NCI-H524 treated with DMSO at 0.1 percent for 48 hours (cell line): ENCODE results near the gene MAD1L1.

Source experiments
- DNase-seq: peaks from one replicate; lab custom pipeline; 2025; lab: John Stamatoyannopoulos, UW

The MAD1L1 gene

GRCh38 chr7:2258661-2259365 lies 26.1 kb upstream of the MAD1L1 start:
- DNase-seq = no peak

GRCh38 chr7:2257651-2258050 lies 24.9 kb upstream of the MAD1L1 start:
- no peak for DNase-seq

GRCh38 chr7:2257046-2257551 lies 24.4 kb upstream of the MAD1L1 start:
- DNase-seq = no peak

GRCh38 chr7:2256306-2257045 lies 23.7 kb upstream of the MAD1L1 start:
- no peak for DNase-seq

- DNase-seq = no peak
These were observed 22.7 kb upstream of the MAD1L1 start for GRCh38 chr7:2255145-2256139.

GRCh38 chr7:2254429-2255144 lies 21.8 kb upstream of the MAD1L1 start:
- DNase-seq = no peak

- no peak for DNase-seq
These were observed 20.9 kb upstream of the MAD1L1 start for GRCh38 chr7:2253525-2254244.

GRCh38 chr7:2253021-2253420 lies 20.3 kb upstream of the MAD1L1 start:
- DNase-seq = no peak

- no peak for DNase-seq
These were observed 19.4 kb upstream of the MAD1L1 start for GRCh38 chr7:2251841-2252771.

- no peak for DNase-seq
These were observed 18.6 kb upstream of the MAD1L1 start for GRCh38 chr7:2251381-2251780.

GRCh38 chr7:2249744-2250323 lies 17.1 kb upstream of the MAD1L1 start:
- no peak for DNase-seq

- DNase-seq = no peak
These were observed 16.4 kb upstream of the MAD1L1 start for GRCh38 chr7:2248984-2249694.

GRCh38 chr7:2247141-2247995 lies 14.6 kb upstream of the MAD1L1 start:
- no peak for DNase-seq

GRCh38 chr7:2245883-2246675 lies 13.3 kb upstream of the MAD1L1 start:
- no peak for DNase-seq

- no peak for DNase-seq
These were observed 11.8 kb upstream of the MAD1L1 start for GRCh38 chr7:2244404-2244995.

GRCh38 chr7:2243458-2243857 lies 10.7 kb upstream of the MAD1L1 start:
- DNase-seq = no peak
